K562 (cell line): ENCODE results near the gene DNAJC6. TPM values are rescaled to one million over a fixed set of nuclear protein-coding genes. Genes with fewer than 3 reads are reported as not detected.
A peak's percentile ranks its signal among the peaks of the same experiment; 100 is the strongest.

Experiments
- AFF1 ChIP-seq, 2 experiments: fragments of 450-650 bp; IDR thresholded peaks; 2 replicates each; pipeline ENCODE4 v1.6.1; 2018; ENCODE audit warnings: mild to moderate bottlenecking in 2 of 2, low read depth in 1 of 2; ENCODE audit not compliant: partially characterized antibody in 2 of 2
- E2F8 ChIP-seq: fragments of 450-650 bp; IDR thresholded peaks from 2 replicates; pipeline ENCODE4 v1.7.1; 2018; ENCODE audit warnings: mild to moderate bottlenecking, low read depth; ENCODE audit not compliant: partially characterized antibody
- EHMT2 ChIP-seq: fragments of 450-650 bp; IDR thresholded peaks from 2 replicates; pipeline ENCODE4 v1.6.1; 2018; ENCODE audit warnings: antibody characterized with exemption
- ELF1 ChIP-seq: fragments of 200-800 bp; sonication (Bioruptor generic); IDR thresholded peaks from 2 replicates; pipeline ENCODE4 v1.6.1; 2016; ENCODE audit warnings: missing genetic modification characterization, missing compliant biosample characterization
- FOXK2 ChIP-seq, 2 experiments: fragments of 450-650 bp; IDR thresholded peaks in 1 of 2; conservative IDR thresholded peaks in 1 of 2; 2 replicates each; pipeline ENCODE4 v1.6.1; 2016; ENCODE audit warnings: low read depth in 2 of 2, mild to moderate bottlenecking in 1 of 2
- GTF2A2 ChIP-seq: IDR thresholded peaks from 2 replicates; pipeline ENCODE4 v1.6.1; 2016; ENCODE audit warnings: mild to moderate bottlenecking, missing genetic modification characterization, missing compliant biosample characterization
- HBP1 ChIP-seq: fragments of 450-650 bp; formaldehyde crosslinking; IDR thresholded peaks from 2 replicates; pipeline ENCODE4 v1.4.0; 2022; ENCODE audit warnings: missing genetic modification characterization
- HNRNPL ChIP-seq: fragments of 200-400 bp; formaldehyde crosslinking; IDR thresholded peaks from 2 replicates; pipeline ENCODE4 v1.6.1; 2017; ENCODE audit warnings: low read depth, mild to moderate bottlenecking, low read length
- MAFK ChIP-seq: IDR thresholded peaks from 2 replicates; pipeline ENCODE4 v1.6.1; 2011; ENCODE audit warnings: low read length, improper control_type of control experiment
- NR2F6 ChIP-seq: fragments of 450-650 bp; formaldehyde crosslinking; IDR thresholded peaks from 2 replicates; pipeline ENCODE4 v1.4.0; 2020; ENCODE audit warnings: mild to moderate bottlenecking
- RNF2 ChIP-seq: sonication (generic); IDR thresholded peaks from 2 replicates; pipeline ENCODE4 v1.6.1; 2016
- TGIF2 ChIP-seq: sonication (generic); formaldehyde crosslinking; IDR thresholded peaks from 2 replicates; pipeline ENCODE4 v1.8.1; 2022; ENCODE audit warnings: mild to moderate bottlenecking, missing genetic modification reagents, moderate library complexity
- TRIM24 ChIP-seq, 2 experiments: fragments of 450-650 bp; IDR thresholded peaks; 2 replicates each; pipeline ENCODE4 v1.6.1; 2016
- ZMIZ1 ChIP-seq, 2 experiments: fragments of 150-350 bp in 1 of 2; IDR thresholded peaks; 2 replicates each; pipeline ENCODE4 v1.6.1; 2012 to 2016; ENCODE audit warnings: low read depth in 2 of 2, low read length in 2 of 2, mild to moderate bottlenecking in 1 of 2, moderate library complexity in 1 of 2
- ZNF12 ChIP-seq: sonication (generic); formaldehyde crosslinking; IDR thresholded peaks from 2 replicates; pipeline ENCODE4 v1.4.0; 2020; ENCODE audit warnings: mild to moderate bottlenecking, missing genetic modification reagents
- ZNF75A ChIP-seq: fragments of 450-650 bp; formaldehyde crosslinking; IDR thresholded peaks from 2 replicates; pipeline ENCODE4 v1.4.0; 2020; ENCODE audit warnings: mild to moderate bottlenecking
- polyA plus RNA-seq, 8 experiments: library from polyadenylated mRNA; depleted of rRNA in 4 of 8; stranded (reverse) in 5 of 8; unstranded in 3 of 8; fragments of >200 nt; fragmentation: Nextera tagmentation in 2 of 8; fragmentation: Illumina TruSeq in 1 of 8; extraction: Ambion mirVana in 2 of 8; extraction: Trizol in 1 of 8; gene quantifications; 2 replicates each; pipeline versions ENCODE4 v1.2.1 to v1.2.3, GENCODE V29; 2011 to 2014; ENCODE audit warnings: inconsistent platforms in 1 of 8, missing spikeins in 1 of 8
- total RNA-seq, 7 experiments: library from RNA; depleted of rRNA in 6 of 7; stranded (reverse); fragments of >200 nt in 6 of 7; fragmentation: Illumina TruSeq in 2 of 7; extraction: Trizol in 2 of 7; gene quantifications; 2 replicates each; pipeline versions ENCODE4 v1.2.1 to v1.2.3, GENCODE V29; 2011 to 2021; ENCODE audit warnings: low replicate concordance in 1 of 7

The DNAJC6 gene
- total and polyA plus RNA-seq, 9 of the 15 experiments (the other 6 are each of a cell fraction or from before 2014, with no cell fraction given) = 6.7 to 78.7 (median 28.0) TPM

GRCh38 chr1:65420590-65421350 is 111.4 kb downstream of the DNAJC6 start, which contains the start of the genes LEPR and LEPROT (continued):
- TF ChIP-seq HBP1 (CRISPR knock-in tag) = no peak
- TF ChIP-seq EHMT2 = no peak
- TF ChIP-seq GTF2A2 (tag) = no peak
- TF ChIP-seq FOXK2 (conservative IDR thresholded peaks at IDR 0.05 in 1 of 2, IDR thresholded peaks at IDR 0.05 in 1 of 2; ENCODE audit: low read depth in 2 of 2) = no peak
- no peak for TF ChIP-seq NR2F6 (CRISPR knock-in tag)
- TF ChIP-seq HNRNPL = peak; percentile 84
- peak; percentile 21 to 27 for TF ChIP-seq AFF1 (IDR thresholded peaks at IDR 0.05; ENCODE audit: low read depth in 1 of 2, partially characterized antibody in 2 of 2)
- no peak for TF ChIP-seq ZNF12 (CRISPR knock-in tag)
- TF ChIP-seq RNF2 = no peak; the same call in 1 of the 2 replicates
- no peak for TF ChIP-seq ZMIZ1 (IDR thresholded peaks at IDR 0.05; ENCODE audit: low read depth in 2 of 2, low read length in 2 of 2)
- no peak for TF ChIP-seq TGIF2 (CRISPR knock-in tag)
- no peak for TF ChIP-seq ZNF75A
- TF ChIP-seq MAFK = no peak
- peak; percentile 92 for TF ChIP-seq ELF1 (tag)
- TF ChIP-seq E2F8 = no peak
- peak in 1 of 2 experiments; percentile 48; a peak in 1 of 4 replicates for TF ChIP-seq TRIM24 (IDR thresholded peaks at IDR 0.05)
